Spinal cord (tissue), 10 donors: ENCODE measurements around the gene GMDS. TPM values are rescaled to one million over a fixed set of nuclear protein-coding genes. Genes with fewer than 3 reads are reported as not detected.

Source experiments
- DNase-seq, 6 donors: peaks; one replicate each; pipeline versions ENCODE4 v3.0.0 to v3.0.0-alpha.2; 2013 to 2015; ENCODE audit warnings: low spot score in 6 of 6, low read depth in 4 of 6
- H3K27ac ChIP-seq: one replicate; pipeline ENCODE4 v1.5.1; 2013; ENCODE audit warnings: low read depth, low read length, control low read depth
- H3K27me3 ChIP-seq: one replicate; pipeline ENCODE4 v1.6.1; 2013; ENCODE audit warnings: low read length; ENCODE audit not compliant: control insufficient read depth, insufficient read depth
- H3K36me3 ChIP-seq: one replicate; pipeline ENCODE4 v1.6.1; 2013; ENCODE audit warnings: low read length; ENCODE audit not compliant: control insufficient read depth, insufficient read depth
- H3K4me1 ChIP-seq: one replicate; pipeline ENCODE4 v1.6.1; 2013; ENCODE audit warnings: low read length; ENCODE audit not compliant: control insufficient read depth, insufficient read depth
- H3K4me3 ChIP-seq: one replicate; pipeline ENCODE4 v1.5.1; 2013; ENCODE audit warnings: low read depth, low read length, control low read depth
- H3K9me3 ChIP-seq: one replicate; pipeline ENCODE4 v1.6.1; 2013; ENCODE audit warnings: low read length; ENCODE audit not compliant: control insufficient read depth, insufficient read depth
- WGBS: methylation state at CpG from one replicate; pipeline ENCODE4 v1.1.5; 2013; ENCODE audit warnings: missing lambda C conversion rate; ENCODE audit not compliant: insufficient coverage; 5-methylcytosine and 5-hydroxymethylcytosine counted together
- polyA plus RNA-seq, 2 donors: library from polyadenylated mRNA; unstranded; fragments of 120-200 nt; gene quantifications; one replicate each; pipeline ENCODE4 v1.2.1, GENCODE V29; 2013; ENCODE audit not compliant: insufficient read length in 2 of 2
- total RNA-seq, 2 donors: library from RNA; depleted of rRNA in 1 of 2; stranded (reverse); fragments of 120-200 nt in 1 of 2; fragments of >200 nt in 1 of 2; gene quantifications; one replicate each; pipeline versions ENCODE4 v1.2.3 to v1.2.4, GENCODE V29; 2013 to 2014
- donor health status: healthy.

Gene GMDS
- total and polyA plus RNA-seq, 4 donors: 35.3 to 87.4 (median 49.6) TPM

DNA sequence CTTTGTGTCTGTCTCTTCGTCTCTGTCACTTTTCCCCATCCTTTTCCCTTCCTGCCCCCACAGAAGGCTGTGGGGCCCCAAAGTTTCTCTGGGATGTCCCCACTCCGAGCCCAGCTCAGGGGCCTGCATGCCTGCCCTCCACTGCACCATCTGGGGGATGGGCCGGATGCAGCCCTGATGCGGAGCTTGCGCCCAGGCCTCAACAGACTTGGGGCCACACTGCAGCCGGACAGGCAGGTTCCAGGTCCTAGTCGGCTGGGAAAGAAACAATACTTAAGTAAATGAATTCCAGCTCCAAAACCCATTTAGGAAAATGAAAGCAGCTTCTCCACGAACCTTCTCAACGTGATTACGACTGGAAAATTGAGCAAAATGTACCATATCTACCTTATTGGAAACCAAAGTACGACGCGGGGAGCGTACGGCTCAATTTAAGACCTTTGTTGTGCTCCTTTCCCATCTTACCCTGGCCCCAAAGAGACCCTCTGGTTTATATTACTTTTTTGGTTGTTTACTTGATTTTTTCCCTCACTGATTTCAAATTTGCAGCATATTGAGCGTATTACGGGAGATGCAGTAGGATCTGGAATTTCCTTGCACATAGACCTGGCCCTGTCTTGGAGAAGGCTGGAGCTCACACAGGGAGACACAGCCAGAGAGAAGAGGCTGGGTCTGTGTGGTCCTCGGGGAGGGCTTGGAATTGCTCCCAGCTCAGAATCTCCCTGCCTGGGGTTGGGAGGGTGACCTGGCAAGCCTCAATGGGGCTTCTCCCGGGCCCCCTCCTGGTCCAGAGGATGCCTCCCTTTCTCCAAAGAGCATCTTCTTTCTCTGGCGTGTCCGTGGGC is 627.7 kb downstream of the GMDS start:
- Histone ChIP-seq H3K27ac (peak overlapping the region; percentile 89), H3K27me3 (peaks cover 100% of the 10 kb centered on the region)

DNA sequence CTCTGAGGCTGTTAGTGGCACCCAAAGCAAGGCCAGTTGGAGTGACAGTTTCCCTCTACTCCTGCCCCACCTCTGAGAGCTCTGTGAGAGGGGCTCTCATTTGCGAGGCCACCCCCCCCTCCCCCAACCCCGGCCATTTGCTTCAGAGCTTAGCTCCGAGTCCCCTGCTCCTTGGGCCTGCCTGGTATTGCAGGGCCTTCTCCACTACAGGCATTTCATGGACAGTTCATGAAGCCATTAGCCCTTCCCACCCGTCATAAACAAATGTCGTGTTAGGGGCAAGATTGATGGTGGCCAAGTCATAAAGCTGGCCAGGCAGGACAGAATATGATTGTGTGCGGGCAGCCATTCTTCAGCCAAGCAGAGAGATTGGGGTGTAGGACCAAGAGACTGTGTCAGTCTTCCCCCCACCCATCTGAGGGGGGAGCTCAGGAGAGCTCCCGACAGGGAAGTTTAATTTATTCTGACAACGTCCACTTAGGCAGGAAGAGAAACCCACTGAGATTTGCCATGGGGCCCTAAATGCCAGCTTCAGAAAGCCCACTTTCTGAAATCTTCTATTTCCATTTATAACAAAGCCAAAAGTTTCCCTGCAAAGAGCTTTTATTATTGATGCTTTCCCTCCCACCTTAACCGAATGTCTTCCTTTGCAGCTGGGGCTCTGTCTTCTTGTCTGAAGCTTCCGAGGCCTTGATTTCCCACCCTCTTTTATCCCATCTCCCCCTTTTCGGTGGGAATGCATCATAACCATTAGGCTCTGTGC is 628.5 kb downstream of the GMDS start:
- WGBS: 25% methylated on average over 8 of the region's 11 CpGs

More for the DNA sequence above, 627.7 kb downstream of the GMDS start:
- peak overlapping the region; percentile 48 for H3K4me3 ChIP-seq
- H3K9me3 ChIP-seq: no peaks in the 10 kb centered on the region
- WGBS: 20% methylated on average over 19 of the region's 21 CpGs
- DNase-seq: peak in 1 of 6 donors; percentile 52
- H3K4me1 ChIP-seq: peaks cover 15% of the 10 kb centered on the region
- peaks cover 3% of the 10 kb centered on the region for H3K36me3 ChIP-seq

DNA sequence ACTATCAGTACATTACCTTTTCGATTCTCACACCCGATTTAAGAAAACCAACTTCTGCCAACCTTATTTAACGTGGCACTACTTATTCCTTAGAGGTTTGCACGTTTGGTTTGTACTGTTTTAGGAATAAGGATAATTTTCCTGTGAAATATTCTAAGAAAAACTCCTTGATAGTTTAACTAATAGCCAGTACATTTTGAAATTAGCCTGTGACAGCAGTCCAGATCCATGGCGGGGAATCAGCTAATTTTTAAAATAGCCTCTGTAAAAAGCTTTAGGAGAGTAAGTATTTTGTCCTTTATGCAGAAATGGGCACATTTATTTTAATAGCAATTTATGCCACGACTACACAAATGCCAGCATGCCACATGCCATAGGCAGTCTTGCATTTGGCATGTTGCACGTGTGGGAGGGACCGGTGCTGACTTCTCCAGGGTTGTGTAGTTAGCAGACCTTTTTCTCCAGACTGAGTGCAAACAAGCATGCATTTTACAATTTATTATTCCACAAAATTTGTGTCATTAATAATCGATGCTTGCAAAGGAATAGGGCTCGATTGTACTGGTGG is 629.5 kb downstream of the GMDS start:
- WGBS: 58% methylated on average over 5 of the region's 10 CpGs
- peaks cover 3% of the 10 kb centered on the region for H3K36me3 ChIP-seq
- H3K9me3 ChIP-seq: no peaks in the 10 kb centered on the region
- H3K4me1 ChIP-seq: peaks cover 15% of the 10 kb centered on the region
- H3K4me3 ChIP-seq: peak overlapping the region; percentile 48
- DNase-seq: no peak
- H3K27me3 ChIP-seq: peaks cover 93% of the 10 kb centered on the region
- H3K27ac ChIP-seq: peak overlapping the region; percentile 89

More for the DNA sequence above, 628.5 kb downstream of the GMDS start:
- Histone ChIP-seq H3K9me3 (no peaks in the 10 kb centered on the region), H3K36me3 (peaks cover 3% of the 10 kb centered on the region), H3K27ac (peak overlapping the region; percentile 89), H3K4me3 (peak overlapping the region; percentile 48), H3K27me3 (peaks cover 100% of the 10 kb centered on the region), H3K4me1 (peaks cover 15% of the 10 kb centered on the region)
- no peak for DNase-seq

DNA sequence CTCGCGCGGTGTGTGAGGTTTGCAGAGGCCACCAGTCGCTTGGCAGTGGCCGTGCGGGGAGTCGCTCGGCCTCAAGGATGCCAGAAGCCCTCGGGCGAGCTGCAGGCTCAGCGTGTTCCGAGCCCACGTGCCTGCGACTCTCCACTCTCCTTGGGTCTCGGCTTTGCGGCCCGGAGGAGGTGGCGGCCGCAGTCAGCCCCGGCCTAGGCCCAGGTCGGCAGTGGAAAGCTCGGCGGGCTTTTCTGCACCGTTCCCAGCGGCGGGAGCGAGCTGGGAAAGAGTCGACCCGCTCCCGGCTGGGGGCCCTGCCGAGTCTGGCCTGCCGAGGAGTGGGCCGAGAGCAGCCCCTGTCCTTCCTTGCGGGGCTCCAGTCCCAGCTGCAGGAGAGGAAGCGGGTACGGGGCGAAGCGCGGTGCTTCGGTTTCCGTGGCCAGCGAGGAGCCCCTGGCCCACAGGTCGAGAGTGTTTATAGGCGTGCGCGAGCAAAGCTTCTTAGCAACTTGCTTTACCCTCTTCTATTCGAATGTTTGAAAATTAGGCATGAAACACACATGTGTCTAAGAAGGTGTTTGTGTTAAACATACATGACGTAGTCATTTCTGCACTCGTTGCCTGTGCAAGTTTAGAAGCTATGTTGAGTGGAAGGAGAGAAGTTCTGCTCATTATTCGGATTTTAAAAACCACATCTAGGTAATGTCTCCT is 630.1 kb downstream of the GMDS start:
- 2% methylated on average over 36 of the region's 50 CpGs for WGBS
- peaks cover 14% of the 10 kb centered on the region for H3K4me1 ChIP-seq
- peaks cover 93% of the 10 kb centered on the region for H3K27me3 ChIP-seq
- peak overlapping the region; percentile 48 for H3K4me3 ChIP-seq
- H3K36me3 ChIP-seq: no peaks in the 10 kb centered on the region
- no peaks in the 10 kb centered on the region for H3K9me3 ChIP-seq
- H3K27ac ChIP-seq: peak overlapping the region; percentile 89
- peak in 1 of 6 donors; percentile 40 for DNase-seq

DNA sequence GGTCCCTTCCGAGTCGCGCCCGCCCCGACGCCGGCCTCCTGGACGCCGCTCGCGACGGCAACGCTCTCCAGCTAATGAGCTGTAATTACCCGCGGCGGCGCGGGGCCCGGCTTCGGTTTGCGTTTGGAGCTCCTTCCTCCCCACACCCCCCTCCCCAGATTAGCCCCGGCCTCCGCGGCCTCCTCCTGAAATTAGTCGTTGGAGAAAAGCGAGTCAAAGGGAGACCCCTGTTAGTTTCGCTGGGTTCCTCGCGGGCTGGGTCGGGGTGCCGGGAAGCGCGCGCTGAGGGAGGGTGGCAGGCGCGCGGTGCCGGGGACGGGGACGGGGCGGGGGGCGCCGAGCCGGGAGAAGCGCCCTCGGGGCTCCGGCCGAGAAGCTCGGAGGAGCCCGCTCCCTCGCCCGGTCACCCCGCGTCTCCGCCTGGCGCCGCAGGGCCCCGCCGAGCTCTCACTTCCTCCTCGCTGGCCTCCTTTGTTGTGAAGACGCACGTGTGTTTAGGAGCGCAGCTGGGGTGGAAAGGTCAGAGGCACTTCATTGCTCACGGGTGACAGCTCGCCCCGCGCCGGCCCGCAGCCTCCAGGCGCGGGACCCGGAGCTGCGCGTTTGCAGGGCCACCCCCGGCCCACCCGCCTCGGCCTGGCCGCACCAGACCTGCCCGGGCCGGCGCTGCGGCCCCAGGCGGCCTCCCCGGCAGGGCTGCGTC is 630.8 kb downstream of the GMDS start:
- peaks cover 9% of the 10 kb centered on the region for H3K4me1 ChIP-seq
- H3K9me3 ChIP-seq: no peaks in the 10 kb centered on the region
- H3K4me3 ChIP-seq: peak overlapping the region; percentile 55
- no peak for DNase-seq
- peak overlapping the region; percentile 89 for H3K27ac ChIP-seq
- H3K36me3 ChIP-seq: no peaks in the 10 kb centered on the region
- H3K27me3 ChIP-seq: peaks cover 86% of the 10 kb centered on the region
- WGBS: under 1% methylated on average over 76 of the region's 85 CpGs

DNA sequence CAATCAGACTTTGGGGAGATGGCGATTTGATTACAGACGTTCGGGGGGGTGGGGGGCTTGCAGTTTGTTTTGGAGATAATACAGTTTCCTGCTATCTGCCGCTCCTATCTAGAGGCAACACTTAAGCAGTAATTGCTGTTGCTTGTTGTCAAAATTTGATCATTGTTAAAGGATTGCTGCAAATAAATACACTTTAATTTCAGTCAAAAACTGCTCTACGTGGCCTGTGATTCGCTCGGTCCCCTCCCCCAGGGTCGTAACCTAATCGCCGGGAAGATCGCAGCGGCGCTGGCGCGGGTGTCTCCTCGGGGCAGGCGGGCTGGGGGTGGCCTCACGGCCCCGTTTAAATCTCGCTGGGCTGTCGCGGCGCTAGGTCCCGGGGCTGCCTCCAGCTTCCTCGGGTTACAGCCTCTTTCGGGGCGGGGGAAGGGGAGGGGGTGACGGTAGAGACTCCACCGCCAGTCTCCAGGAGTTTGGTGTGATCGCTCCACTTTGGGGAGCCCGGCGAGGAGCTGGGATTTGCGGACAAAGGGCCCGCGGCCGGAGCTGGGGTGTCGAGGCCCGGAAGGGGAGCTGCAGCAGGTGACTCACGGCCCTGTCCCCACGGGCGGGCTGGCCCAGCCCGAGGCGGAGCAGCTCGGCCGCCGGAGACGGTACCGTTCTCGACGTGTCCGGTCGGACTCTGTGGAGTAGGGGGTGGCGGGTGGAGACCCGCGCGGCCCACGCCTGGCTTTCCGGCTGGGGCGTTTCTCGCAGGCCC is 631.5 kb downstream of the GMDS start:
- H3K9me3 ChIP-seq: no peaks in the 10 kb centered on the region
- peaks cover 11% of the 10 kb centered on the region for H3K4me1 ChIP-seq
- H3K36me3 ChIP-seq: no peaks in the 10 kb centered on the region
- peak overlapping the region; percentile 55 for H3K4me3 ChIP-seq
- peak in 1 of 6 donors; percentile 38 for DNase-seq
- under 1% methylated on average over 59 of the region's 60 CpGs for WGBS
- peak overlapping the region; percentile 68 for H3K27ac ChIP-seq
- H3K27me3 ChIP-seq: peaks cover 84% of the 10 kb centered on the region

DNA sequence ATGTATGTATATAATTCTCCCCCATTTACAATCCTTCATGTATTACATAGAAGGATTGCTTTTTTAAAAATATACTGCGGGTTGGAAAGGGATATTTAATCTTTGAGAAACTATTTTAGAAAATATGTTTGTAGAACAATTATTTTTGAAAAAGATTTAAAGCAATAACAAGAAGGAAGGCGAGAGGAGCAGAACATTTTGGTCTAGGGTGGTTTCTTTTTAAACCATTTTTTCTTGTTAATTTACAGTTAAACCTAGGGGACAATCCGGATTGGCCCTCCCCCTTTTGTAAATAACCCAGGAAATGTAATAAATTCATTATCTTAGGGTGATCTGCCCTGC is 632.1 kb downstream of the GMDS start:
- H3K27ac ChIP-seq: peak overlapping the region; percentile 68
- DNase-seq: no peak
- peak overlapping the region; percentile 55 for H3K4me3 ChIP-seq
- peaks cover 84% of the 10 kb centered on the region for H3K27me3 ChIP-seq
- WGBS: no CpG with 5 or more reads among the region's 3 CpGs
- peaks cover 15% of the 10 kb centered on the region for H3K4me1 ChIP-seq
- no peaks in the 10 kb centered on the region for H3K9me3 ChIP-seq
- no peaks in the 10 kb centered on the region for H3K36me3 ChIP-seq

DNA sequence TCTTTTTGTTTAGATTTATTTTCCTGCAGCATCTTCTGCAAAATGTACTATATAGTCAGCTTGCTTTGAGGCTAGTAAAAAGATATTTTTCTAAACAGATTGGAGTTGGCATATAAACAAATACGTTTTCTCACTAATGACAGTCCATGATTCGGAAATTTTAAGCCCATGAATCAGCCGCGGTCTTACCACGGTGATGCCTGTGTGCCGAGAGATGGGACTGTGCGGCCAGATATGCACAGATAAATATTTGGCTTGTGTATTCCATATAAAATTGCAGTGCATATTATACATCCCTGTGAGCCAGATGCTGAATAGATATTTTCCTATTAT is 632.5 kb downstream of the GMDS start:
- H3K27ac ChIP-seq: peak overlapping the region; percentile 68
- H3K9me3 ChIP-seq: no peaks in the 10 kb centered on the region
- H3K36me3 ChIP-seq: no peaks in the 10 kb centered on the region
- H3K4me3 ChIP-seq: peak overlapping the region; percentile 55
- WGBS: 20% methylated on average over 3 of the region's 7 CpGs
- H3K4me1 ChIP-seq: peaks cover 19% of the 10 kb centered on the region
- peaks cover 84% of the 10 kb centered on the region for H3K27me3 ChIP-seq
- DNase-seq: peak in 1 of 6 donors; percentile 63
